Spleen (tissue), 7 donors: ENCODE data around the gene HEMK1.

ENCODE experiments used
- CTCF ChIP-seq, 11 experiments: fragments of 200-600 bp in 7 of 11; fragments of 450-650 bp in 4 of 11; sonication (generic) in 4 of 11; IDR thresholded peaks in 8 of 11; conservative IDR thresholded peaks in 3 of 11; 1 replicate in 7 of 11; 2 replicates in 4 of 11; pipeline versions ENCODE4 v1.4.0 to v1.8.0; 2016 to 2021; ENCODE audit warnings: antibody characterized with exemption in 11 of 11, inconsistent platforms in 4 of 11, mild to moderate bottlenecking in 1 of 11
- POLR2A ChIP-seq, 3 donors: fragments of 450-650 bp; IDR thresholded peaks; one replicate each; pipeline ENCODE4 v1.5.1; 2017; ENCODE audit warnings: antibody characterized with exemption in 3 of 3, mild to moderate bottlenecking in 1 of 3
- POLR2AphosphoS5 ChIP-seq, 3 donors: sonication (generic); formaldehyde crosslinking; IDR thresholded peaks; one replicate each; pipeline ENCODE4 v1.5.1; 2017; ENCODE audit warnings: antibody characterized with exemption in 3 of 3
- donor health status: DM: no; HTN: no; CAD: no; lungs with moderate emphysema.
- donor health status: DM: no; HTN: no; CAD: no.
- donor health status: DM: no; HTN: no; CAD: no.

GRCh38 chr3:50539356-50540286 is 29.7 kb upstream of the HEMK1 start:
- TF ChIP-seq CTCF (IDR thresholded peaks at IDR 0.05 in 8 of 11, conservative IDR thresholded peaks at IDR 0.05 in 3 of 11) = no peak
- no peak for TF ChIP-seq POLR2A (IDR thresholded peaks at IDR 0.05)
- TF ChIP-seq POLR2AphosphoS5 (IDR thresholded peaks at IDR 0.05) = no peak
